ENCODE results near the gene SBNO1.

DNA sequence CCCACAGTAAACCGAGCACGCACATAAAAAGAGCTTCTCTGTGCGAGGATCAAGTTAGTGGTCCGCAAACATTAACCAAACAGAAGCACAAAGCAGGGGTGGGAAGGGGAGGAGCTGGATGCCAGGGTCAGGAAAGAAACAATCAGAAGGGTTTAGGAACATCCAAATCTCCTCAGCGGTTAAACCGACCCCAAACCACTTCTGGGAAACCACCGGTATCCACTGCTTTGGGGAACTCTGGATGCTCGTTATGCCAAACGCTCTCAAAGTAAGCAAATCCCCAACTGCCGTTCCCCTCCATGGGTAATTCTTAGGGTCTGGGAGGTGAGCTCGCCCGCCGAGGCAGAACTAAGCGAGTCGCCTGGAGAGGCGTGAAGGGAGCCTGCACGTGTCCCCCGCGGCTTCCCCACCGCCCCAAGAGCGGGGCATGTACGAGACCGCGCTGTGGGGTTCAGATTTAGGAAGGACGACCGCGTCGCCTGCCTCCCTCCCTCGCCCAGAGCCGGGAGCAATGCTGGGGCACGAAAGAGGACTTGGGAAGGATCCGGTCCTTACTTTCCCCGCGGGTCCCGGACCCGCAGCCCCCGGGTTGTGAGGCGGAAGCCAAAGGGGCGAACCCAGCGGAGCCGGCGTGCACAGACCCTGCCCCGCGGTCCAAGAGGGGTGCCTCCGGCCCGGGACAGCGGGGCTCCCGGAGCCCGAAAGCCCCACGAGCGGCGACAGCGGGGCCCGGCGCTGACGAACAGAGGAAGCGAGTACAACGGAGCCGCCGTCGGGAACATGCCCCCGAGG lies 711 bp downstream of the SBNO1 start:
- TF ChIP-seq GATA2 (IDR thresholded peaks at IDR 0.05; ENCODE audit: low read depth, low read length) (no peak), GATA3 (IDR thresholded peaks at IDR 0.05; ENCODE audit: low read depth, low read length) (no peak)

Data from SH-SY5Y (cell line).